GM11168 (cell line): Measurements from ENCODE around the gene CPO.
"Not testable (repeated sequence)": the region's sequence is repeated elsewhere in the genome, so short reads cannot be mapped to it uniquely, and the experiment has no call there.

Source experiments
- in situ Hi-C: fragments of 300-500 bp; cut with MboI; formaldehyde crosslinking; loops from one replicate; pipeline ENCODE4 v1.12.0; 2022; ENCODE audit warnings: low sequenced_read_pairs; ENCODE audit not compliant: unreplicated experiment

CPO gene, protein sequence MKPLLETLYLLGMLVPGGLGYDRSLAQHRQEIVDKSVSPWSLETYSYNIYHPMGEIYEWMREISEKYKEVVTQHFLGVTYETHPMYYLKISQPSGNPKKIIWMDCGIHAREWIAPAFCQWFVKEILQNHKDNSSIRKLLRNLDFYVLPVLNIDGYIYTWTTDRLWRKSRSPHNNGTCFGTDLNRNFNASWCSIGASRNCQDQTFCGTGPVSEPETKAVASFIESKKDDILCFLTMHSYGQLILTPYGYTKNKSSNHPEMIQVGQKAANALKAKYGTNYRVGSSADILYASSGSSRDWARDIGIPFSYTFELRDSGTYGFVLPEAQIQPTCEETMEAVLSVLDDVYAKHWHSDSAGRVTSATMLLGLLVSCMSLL

DNA sequence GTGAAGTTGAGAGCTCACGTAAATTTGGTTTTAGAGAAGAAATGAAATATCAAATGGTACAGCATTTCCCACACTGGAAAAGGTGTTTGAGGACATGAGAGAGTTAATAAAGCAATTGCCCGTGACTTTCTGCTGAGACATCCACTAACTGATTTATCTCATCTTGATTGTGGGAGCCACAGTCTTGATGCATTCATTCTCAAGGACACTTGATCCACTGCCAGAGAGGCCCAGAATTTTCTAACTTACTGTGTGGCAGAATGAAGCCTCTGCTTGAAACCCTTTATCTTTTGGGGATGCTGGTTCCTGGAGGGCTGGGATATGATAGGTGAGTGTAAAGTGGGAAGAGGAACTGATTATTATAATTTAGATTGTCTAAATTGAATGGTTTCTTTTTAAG is at the start of gene CPO:
TSS of gene CPO (plus strand) at position 179 of the 400 bp plus-strand sequence. CDS start at position 261, 82 bp downstream.
- in situ Hi-C loops = no loop called here

DNA sequence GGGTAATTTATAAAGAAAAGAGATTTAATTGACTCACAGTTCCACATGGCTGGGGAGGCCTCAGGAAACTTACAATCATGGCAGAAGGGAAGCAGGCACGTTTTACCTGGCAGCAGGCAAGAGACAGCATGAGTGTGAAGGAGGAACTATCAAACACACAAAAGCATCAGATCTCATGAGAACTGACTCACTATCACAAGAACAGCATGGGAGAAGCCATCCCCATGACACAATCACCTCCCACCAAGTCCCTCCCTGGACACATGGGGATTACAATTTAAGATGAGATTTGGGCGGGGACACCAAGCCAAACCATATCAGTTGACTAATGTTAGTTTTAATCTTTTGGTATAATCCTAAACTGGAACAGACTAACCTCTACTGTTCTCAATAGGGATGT is 49.1 kb upstream of the CPO start:
- in situ Hi-C loops = no loop called here

DNA sequence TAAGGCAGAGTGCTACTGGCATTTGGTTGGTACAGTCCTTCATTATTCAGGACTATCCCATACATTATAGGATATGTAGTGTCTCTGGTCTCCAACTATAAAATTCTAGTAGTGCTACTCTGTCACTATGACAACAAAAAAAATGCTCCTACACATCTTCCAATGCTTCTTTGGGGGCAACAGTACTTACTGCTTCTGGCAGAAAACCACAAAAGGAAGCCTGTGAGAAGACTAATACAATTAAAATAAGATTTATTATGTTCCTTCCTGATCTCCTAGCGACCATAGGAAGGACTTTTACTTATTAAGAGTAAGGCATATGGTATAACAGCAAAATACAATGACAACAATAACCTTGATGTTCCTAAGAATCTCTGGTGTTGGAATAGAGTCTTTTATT is 48.4 kb upstream of the CPO start:
- in situ Hi-C loops = no loop called here

DNA sequence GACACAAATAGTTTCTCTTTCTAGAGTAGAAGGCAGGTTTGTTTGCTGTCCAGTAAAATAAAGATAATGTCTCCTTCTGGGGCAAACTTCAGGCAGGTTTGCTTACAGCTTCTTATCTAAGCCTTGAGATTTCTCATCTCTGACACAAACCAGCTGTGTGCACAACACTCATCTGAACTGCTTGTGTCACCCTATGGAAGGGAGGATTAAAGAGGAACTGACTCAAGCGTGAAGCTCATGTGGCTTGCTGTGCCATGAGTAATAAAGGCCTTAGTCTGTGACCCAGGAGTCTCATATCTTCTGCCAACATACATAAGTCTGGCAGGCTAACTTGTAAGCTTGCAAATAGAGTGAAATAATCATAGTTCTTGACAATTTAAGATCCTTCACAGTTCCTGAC is 24.2 kb upstream of the CPO start:
- in situ Hi-C loops = no loop called here

DNA sequence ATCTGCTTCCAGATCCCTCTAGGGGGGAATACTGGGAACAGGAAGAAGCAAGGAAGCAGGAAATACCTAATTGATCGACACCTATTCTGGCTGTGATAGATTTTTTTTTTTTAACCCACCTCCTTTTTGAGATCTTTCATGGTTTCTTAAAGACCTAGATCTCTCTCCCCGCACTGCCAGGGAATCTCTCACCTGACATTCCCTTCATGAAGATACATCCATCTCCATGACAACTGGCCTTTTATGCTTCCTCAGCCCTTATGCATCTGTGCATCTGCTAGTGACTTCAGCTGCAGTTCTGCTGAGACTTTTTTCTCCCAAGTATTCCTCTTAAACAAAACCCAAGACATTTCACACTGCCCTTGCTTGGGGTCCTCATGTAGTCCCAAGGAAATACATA is 21.1 kb upstream of the CPO start:
- in situ Hi-C loops = no loop called here

DNA sequence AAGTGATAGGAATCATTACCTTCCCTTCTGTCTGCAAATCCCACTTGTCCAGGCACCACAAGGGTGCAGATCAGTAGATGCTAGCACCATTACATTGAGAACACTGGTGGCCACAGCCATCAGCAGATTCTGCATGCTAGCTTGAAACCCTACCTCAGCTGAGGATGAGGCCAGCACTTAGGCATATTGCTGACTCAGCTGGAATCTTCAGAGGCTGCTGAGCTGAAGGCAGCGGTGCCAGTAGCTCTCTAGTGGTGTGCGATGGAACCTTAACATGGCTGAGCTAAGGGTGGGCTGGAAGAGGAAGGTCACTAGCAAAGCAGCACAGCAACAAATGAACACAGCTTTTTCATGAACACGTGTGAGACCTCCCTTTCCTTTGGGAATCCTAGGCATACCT is 19.0 kb upstream of the CPO start:
- in situ Hi-C loops = no loop called here

DNA sequence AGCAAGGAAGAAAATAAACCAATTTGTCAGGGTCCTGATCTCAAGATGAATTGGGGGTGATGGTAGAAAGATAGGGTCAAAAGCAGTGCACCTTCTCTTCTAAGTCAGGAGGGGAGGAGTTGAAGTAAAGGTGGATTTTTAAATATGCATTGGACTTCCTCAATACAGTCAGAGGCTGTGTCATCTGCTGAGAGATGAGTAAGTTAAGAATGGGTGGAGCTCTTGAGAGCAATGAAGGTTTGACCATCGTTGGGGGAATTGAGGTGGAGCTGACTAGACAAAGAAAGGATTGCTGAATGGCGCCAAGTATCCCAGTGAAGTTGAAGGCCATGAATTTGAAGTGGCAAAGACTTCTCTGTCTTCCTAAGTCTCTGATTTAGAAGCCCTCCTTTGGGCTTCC is 18.4 kb upstream of the CPO start:
- in situ Hi-C loops = no loop called here

DNA sequence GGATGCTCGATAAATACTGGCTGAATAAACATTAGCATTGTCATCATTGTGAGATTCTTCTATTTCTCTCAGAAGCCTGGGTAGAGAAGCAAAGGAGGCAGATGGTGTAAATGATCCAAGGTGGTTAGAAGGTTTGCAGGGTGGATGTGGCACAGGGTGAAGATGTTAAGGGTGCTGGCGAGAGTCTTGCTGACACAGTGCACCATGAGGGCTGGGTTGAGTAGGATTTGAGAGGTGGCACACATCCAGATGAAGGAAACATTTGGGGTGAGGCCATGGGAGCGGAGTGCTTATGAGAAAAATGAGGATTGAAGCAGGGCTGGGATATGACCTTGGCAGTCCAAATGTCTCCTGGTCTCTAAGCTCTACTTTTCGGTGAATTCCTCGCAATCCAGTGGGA is 17.8 kb upstream of the CPO start:
- in situ Hi-C loops = no loop called here

DNA sequence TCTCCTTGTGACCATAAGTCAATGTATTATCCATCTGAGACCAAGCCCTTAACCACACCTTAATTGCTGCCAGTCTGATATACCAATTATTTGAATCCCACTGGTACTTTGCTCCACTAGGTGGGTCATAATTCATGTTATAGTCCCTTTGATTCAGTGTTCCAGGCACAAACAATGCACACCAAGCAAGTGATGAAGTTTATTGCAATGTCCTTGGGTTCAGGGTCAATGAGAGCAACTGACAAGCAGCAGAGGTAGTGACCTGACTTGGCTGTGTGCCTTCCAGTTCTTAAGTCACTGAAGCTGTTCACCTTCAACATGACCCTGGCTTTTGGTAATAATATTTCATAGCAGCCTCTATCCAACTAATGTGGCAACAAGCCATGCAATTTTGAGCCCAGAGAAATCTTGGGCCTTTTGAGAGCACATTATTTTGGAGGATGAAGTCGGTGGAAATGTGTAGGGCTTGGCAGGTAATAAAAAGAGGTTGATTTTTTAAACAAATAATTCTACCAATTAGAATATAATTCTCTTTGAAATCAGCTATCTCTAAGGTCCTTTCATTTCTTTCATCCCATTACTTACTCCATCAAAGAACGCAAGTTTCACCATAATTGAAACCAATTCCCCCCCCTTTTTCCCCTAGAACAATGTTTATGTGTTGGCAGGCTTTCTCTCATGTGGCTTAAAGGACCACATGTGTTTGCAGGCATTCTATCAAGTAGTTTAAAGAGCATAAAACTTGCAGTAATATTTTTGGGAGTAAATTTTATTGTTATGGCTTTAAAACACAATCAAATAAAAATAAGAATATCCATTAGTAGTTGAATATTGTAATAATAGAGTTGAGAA is 3.1 kb upstream of the CPO start:
- in situ Hi-C loops = no loop called here

DNA sequence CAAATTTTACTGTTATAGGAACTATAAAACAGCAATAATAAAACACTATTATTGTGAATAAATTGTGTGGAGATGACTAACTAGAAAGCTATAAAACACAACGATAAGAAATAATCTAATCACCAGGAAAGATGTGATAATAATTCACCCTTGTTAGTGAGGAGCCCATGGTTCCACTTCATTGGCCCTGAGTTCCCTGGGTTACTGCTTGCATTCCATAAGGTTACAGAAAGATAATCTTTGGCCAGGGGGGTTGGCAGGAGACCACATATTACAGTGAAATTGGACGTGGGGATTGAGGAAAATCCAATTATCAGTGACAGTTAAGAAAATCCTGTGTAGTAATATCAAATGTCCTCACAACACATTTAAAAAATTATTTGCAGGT is 2.5 kb upstream of the CPO start:
- in situ Hi-C loops = no loop called here

DNA sequence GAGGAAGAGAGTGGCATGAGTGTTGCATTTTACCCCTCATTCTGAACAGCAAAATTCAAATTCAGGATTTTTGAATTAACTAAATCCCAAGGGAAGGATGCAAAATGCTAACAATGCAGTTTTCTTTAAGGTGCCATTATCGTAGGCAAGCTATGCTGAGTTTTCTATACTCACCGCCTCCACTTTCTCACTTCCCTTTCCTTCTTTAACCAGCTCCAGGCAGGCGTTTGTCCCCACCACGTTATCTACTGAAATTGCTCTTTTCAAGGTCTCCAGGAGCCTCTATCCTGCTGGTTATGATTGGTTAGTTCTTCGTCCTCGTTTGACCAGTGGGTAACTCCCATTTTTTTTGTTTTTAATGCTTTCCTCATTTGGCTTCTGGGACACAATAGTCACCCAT is 1.8 kb upstream of the CPO start:
- in situ Hi-C loops = no loop called here

DNA sequence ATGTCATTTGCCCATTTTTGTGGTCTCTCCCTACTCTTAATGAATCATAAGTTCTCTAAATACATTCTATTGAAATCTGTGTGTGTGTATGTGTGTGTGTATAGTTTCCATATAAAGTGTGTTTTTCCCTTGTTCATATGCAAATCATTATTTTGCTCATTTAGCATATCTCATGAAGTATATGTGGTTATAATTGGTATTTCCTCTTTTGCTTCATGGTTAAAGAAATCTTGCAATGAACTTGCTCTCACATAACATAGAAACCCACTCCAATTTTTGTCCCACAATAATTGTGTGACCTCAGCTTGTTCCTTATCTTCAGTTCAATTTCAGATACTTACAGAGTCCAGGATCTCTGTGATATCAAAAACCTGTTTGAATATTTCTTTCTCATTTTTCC is 1.2 kb downstream of the CPO start:
- in situ Hi-C loops = no loop called here

DNA sequence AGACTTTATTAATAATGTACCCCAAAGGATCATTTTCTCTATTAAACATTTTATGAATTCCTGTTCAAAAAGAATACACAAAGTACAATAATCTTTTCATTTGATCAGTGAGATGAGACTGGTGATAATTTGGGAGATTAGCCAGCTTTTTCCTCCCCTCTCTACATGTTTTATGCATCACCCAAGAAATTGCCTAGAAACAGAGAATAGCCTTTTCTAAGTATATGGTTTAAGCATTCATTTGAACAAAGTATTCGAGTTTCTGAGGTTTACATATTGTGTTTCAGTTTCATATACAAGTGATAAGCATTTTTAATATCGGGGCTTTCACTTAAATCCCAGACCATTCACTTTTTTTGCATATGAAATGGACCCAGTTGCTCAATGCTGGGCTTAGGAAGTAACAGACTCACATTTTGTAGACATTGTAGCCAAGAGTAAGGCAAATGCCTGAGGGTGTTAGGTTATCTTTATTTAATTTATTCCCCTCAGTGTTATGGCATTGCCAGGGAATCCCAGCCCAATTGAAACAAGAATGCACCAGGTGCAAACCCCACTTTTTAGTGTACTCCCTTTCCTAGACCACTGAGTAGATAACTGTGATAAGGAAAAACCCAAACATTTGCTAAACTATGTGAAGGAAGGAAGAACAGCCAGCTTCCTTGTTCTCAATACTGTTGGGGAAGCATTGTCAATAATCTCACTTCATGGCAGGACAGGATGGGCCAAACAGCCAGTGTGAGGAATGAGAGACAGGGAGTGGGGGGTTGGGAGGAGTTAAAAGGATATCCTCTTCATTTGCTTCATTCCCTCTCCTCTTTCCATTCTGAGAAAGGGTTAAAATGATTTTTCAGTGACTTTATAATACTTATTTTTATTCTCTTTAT is 3.5 kb downstream of the CPO start:
- in situ Hi-C loops = no loop called here

DNA sequence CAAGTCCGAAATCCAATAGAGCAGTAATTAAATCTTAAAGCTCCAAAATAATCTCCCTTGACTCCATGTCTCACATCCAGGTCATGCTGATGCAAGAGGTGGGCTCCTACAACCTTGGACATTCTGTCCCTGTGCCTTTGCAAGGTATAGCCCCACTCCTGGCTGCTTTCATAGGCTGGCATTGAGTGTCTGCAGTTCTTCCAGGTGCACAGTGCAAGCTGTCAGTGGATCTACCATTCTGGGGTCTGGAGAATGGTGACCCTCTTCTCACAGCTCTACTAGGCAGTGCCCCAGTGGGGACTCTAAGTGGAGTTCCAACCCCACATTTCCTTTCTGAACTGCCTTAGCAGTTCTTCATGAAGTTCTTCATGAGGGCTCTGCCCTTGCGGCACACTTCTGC is 14.1 kb downstream of the CPO start:
- in situ Hi-C loops = not testable (repeated sequence)

DNA sequence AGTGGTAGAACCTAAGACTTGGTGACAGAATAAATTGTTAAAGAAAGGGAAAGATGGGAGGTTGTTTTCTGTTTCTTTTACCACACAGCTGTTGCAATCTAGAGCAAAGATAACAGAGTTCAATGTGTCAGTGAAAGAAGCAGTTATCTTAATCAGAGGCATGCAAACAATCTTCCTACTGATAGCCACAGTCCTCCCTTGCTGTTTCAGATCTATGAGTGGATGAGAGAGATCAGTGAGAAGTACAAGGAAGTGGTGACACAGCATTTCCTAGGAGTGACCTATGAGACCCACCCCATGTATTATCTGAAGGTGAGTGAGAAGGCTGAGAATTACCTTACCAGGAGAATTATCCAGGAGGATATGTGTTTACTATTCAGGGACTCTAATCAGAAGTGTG is 15.9 kb downstream of the CPO start:
- in situ Hi-C loops = no loop called here

DNA sequence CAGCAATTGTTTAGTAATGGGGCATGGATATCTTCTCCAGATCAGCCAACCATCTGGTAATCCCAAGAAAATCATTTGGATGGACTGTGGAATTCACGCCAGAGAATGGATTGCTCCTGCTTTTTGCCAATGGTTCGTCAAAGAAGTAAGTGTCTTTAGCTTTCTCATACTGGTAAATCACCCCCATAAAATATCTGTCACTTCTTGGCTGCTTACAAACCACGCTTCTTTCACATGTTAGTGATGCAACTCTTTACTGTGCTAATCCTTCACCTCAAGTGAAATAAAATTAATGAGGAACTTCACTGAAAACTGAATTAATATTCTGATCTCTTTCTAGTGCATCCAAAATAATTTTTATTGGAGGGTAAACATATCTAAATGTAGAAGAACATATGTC is 18.9 kb downstream of the CPO start:
- in situ Hi-C loops = no loop called here

DNA sequence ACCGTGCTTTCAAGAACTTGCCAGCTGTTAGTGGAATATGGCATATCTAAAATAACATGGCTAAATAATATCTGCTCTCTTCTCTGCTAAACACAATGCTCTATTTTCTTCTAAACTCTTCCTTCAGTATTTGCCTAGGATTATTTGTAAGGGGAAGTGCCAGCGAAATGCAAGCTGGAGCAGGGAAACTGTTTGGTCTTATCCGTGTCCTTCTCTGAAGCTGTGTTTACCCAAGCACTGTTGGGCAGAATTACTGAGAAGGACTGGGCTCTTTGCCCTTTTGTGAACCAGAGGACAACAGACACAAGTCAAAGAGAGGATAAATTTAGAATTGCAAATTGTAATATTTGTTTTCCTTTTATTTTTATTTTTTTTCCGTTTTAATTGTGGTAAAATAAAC is 23.6 kb downstream of the CPO start:
- in situ Hi-C loops = no loop called here

DNA sequence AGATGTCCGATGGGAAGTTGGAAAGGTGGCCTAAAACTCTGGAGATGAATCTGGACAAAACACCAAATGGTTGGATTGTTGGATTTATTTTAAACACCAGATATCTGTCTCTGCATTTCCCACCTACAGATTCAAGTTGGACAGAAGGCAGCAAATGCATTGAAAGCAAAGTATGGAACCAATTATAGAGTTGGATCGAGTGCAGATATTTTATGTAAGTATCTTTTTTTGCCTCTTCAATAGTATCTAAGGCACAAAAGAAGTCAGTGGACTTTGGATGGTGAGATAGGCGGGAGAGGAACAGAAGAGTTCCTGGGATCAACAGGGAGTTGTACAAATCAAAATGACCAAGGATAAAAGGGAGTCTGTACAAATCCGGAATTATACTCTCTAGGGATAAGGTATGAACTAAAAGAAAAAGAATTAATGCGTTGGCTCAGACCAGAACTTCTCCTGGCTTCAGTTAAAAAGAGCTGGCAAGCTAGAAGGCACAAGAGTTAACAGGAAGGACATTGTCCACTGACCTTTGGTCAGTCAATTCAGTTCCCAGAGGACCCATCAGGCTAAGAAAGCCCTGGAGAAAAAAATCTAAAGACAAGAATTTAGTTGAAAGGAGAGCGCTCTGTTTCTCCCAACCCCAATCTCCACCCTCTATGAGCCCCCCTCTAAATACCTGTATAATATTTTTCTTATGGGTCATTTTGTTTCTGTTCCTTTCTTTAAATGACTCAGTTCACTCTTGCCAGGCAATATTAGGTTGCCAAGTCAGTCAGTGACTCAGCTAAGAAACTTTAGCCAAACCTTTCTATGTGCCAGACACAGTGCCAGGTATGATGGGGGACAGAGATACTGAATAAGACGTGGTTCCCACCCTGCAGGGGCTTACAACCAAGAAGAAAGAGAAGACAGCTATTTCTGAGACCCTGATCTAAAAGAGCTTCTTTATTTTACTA is 29.1 kb downstream of the CPO start:
- in situ Hi-C loops = no loop called here

DNA sequence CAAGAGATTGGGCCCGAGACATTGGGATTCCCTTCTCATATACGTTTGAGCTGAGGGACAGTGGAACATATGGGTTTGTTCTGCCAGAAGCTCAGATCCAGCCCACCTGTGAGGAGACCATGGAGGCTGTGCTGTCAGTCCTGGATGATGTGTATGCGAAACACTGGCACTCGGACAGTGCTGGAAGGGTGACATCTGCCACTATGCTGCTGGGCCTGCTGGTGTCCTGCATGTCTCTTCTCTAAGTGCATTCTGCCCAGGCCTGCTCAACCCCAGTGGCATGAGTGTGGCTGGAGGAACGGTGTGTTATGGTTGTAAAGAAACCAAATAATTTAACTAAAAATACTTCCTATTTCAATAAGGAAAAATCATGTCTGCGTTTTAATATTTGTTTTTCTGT is 29.9 kb downstream of the CPO start:
- in situ Hi-C loops = no loop called here
